ENCODE measurements around the gene PIGB. TPM values are rescaled to one million over a fixed set of nuclear protein-coding genes. Genes with fewer than 3 reads are reported as not detected.

PIGB gene
- total and polyA plus RNA-seq, 2 of the 8 experiments (the other 6 are each of a cell fraction or from before 2014, with no cell fraction given): 4.3 to 11.7 TPM

DNA sequence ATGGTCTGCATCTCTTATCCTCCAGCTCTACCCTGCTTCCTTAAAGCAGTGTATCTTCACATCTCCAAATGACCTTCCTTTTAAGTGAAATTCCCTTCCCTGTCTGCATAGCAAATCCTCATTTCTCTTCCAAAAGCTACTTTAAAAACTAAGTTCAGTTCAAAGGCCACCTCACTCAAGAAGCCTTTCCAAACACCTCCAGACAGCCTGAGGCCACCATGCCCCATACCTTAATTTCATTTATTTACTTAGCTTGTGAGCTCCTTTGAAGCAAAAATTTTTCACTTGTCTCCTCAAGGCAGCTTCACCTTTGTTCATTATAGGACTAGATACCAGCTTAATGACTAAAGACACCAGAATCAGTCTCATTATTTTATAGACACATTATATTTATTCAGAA, 39.4 kb downstream of the PIGB start:
- H4K5ac ChIP-seq (ENCODE audit: insufficient read length, low read depth, low read length): no peak overlapping the region
- no peak overlapping the region for H3K56ac ChIP-seq (replicated peaks; ENCODE audit: insufficient read length, low read depth, low read length)
- no peak overlapping the region for H3K4me3 ChIP-seq (ENCODE audit: extremely low read depth in 1 of 4, insufficient read depth in 2 of 4, low read depth in 3 of 4, low read length in 4 of 4)
- no peak for FAIRE-seq
- ChIA-PET CTCF (ENCODE audit: partially characterized antibody) (interaction anchor here (0.6 to 1.8 kb wide), 2 partner anchors 11 to 71 kb away, joined by 3 to 7 read pairs; no protein-coding TSS in a partner anchor), POLR2A (ENCODE audit: partially characterized antibody) (interaction anchor here (1.0 to 1.6 kb wide), 2 partner anchors 18 to 161 kb away, joined by 3 read pairs; no protein-coding TSS in a partner anchor)
- no peak overlapping the region for H3K14ac ChIP-seq (ENCODE audit: insufficient read length)
- H3K4ac ChIP-seq (replicated peaks; ENCODE audit: insufficient read length, low read depth, low read length): no peak overlapping the region
- no peak for TF ChIP-seq CBX5 (IDR thresholded peaks at IDR 0.05; ENCODE audit: low read depth, low read length)
- no peak for TF ChIP-seq EZH2 (IDR thresholded peaks at IDR 0.05; ENCODE audit: low read depth, low read length, severe bottlenecking)
- no peak for TF ChIP-seq TAF7 (optimal IDR thresholded peaks at IDR 0.05; ENCODE audit: borderline replicate concordance, low read depth, low read length)
- no peak for TF ChIP-seq JUND (IDR thresholded peaks at IDR 0.05; ENCODE audit: low read length)
- TF ChIP-seq SIRT6 (IDR thresholded peaks at IDR 0.05; ENCODE audit: low read length): no peak
- no peak for TF ChIP-seq KDM4A (IDR thresholded peaks at IDR 0.05; ENCODE audit: low read depth, low read length, severe bottlenecking)
- TF ChIP-seq YY1 (IDR thresholded peaks at IDR 0.05; ENCODE audit: low read depth, low read length): no peak
- TF ChIP-seq, protein P1, sequence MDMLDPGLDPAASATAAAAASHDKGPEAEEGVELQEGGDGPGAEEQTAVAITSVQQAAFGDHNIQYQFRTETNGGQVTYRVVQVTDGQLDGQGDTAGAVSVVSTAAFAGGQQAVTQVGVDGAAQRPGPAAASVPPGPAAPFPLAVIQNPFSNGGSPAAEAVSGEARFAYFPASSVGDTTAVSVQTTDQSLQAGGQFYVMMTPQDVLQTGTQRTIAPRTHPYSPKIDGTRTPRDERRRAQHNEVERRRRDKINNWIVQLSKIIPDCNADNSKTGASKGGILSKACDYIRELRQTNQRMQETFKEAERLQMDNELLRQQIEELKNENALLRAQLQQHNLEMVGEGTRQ (IDR thresholded peaks at IDR 0.05; ENCODE audit: low read length): no peak
- TF ChIP-seq SP2 (IDR thresholded peaks at IDR 0.05; ENCODE audit: low read length): no peak
- no peak for TF ChIP-seq TBP (IDR thresholded peaks at IDR 0.05; ENCODE audit: low read depth, low read length)
- TF ChIP-seq CBX8 (IDR thresholded peaks at IDR 0.05; ENCODE audit: borderline replicate concordance, low read depth, low read length): no peak
- H2BK120ac ChIP-seq (replicated peaks; ENCODE audit: low read depth, low read length): no peak overlapping the region
- H3K4me1 ChIP-seq (replicated peaks in 1 of 4; ENCODE audit: control insufficient read depth in 3 of 4, insufficient read depth in 4 of 4, low read length in 3 of 4): peaks cover 0 to 1% (median 0%) of the 10 kb centered on the region in 4 experiments; a peak in 1 of 7 replicates
- H3K23me2 ChIP-seq (ENCODE audit: low read depth, low read length): no peaks in the 10 kb centered on the region
- H4K91ac ChIP-seq (replicated peaks; ENCODE audit: insufficient read length, low read length): no peak overlapping the region
- H3K9me3 ChIP-seq (ENCODE audit: insufficient read depth in 2 of 2, low read depth in 1 of 2, low read length in 1 of 2): no peaks in the 10 kb centered on the region
- H2BK15ac ChIP-seq (ENCODE audit: low read length): no peak overlapping the region
- no peaks in the 10 kb centered on the region for H3K79me2 ChIP-seq (ENCODE audit: control insufficient read depth in 1 of 2, insufficient read depth in 2 of 2, low read length in 2 of 2)
- H2BK20ac ChIP-seq (ENCODE audit: low read length): no peak overlapping the region
- H2BK12ac ChIP-seq (ENCODE audit: low read depth, low read length): no peak overlapping the region
- no peak overlapping the region for H3K18ac ChIP-seq (ENCODE audit: extremely low read depth, low read length)
- H2AFZ ChIP-seq (ENCODE audit: low read length): no peak overlapping the region
- no peak overlapping the region for H2AK5ac ChIP-seq (ENCODE audit: low read depth, low read length)
- H3K79me1 ChIP-seq (ENCODE audit: low read depth, low read length): no peaks in the 10 kb centered on the region
- no peak overlapping the region for H4K8ac ChIP-seq (ENCODE audit: extremely low read depth, insufficient read depth, low read length)
- DNase-seq (ENCODE audit: low read depth in 1 of 2, low spot score in 2 of 2): no peak
- no peaks in the 10 kb centered on the region for H3K27me3 ChIP-seq (replicated peaks in 1 of 4; ENCODE audit: control insufficient read depth in 3 of 4, extremely low read depth in 1 of 4, insufficient read depth in 3 of 4, low read length in 3 of 4)
- H3K9ac ChIP-seq (replicated peaks in 1 of 4; ENCODE audit: extremely low read depth in 1 of 4, low read depth in 3 of 4, low read length in 3 of 4): no peak overlapping the region
- no peak overlapping the region for H3K4me2 ChIP-seq (ENCODE audit: insufficient read depth in 1 of 2, low read depth in 2 of 2, low read length in 2 of 2)
- H3K23ac ChIP-seq (ENCODE audit: insufficient read length): no peak overlapping the region
- H3K27ac ChIP-seq (ENCODE audit: low read depth, low read length): no peak overlapping the region
- H3K36me3 ChIP-seq (ENCODE audit: control insufficient read depth in 2 of 4, insufficient read depth in 4 of 4, low read length in 3 of 4): no peaks in the 10 kb centered on the region
- H4K20me1 ChIP-seq (replicated peaks in 1 of 2; ENCODE audit: control insufficient read depth in 1 of 2, insufficient read depth in 2 of 2, low read length in 2 of 2): no peaks in the 10 kb centered on the region
- no peak overlapping the region for H2BK5ac ChIP-seq (ENCODE audit: low read depth, low read length)

All from H1 (cell line).